Measurements from ENCODE around the gene TUBG1.

DNA sequence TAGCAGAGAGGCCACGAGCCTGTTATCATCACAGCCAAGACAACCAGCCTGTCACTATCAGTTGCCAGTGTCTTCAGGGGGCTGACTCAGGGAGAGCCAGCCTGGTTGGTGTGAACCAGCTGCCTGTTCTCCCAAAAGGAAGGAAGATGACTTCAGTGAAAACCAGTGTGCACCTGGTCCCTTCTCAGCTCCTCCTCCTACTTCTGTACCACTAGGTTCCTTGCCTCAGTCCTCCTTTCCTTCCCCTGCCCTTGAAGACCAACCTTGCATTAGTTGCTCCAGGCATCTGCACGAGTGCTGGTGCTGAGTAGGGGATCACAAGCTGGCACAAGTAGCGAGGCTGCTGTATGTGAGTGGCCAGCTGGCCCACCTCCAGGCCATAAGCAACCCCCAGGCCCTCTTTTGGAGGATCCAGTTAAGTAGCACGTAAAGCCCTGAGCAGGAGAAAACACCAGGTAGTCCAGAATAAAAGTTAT is 8.5 kb downstream of the TUBG1 start:
- TF ChIP-seq CTCF (IDR thresholded peaks at IDR 0.05) (no peak), EZH2 (IDR thresholded peaks at IDR 0.05) (no peak)
